OCI-LY1 (cell line): ENCODE data around the gene RCN1.

Experiments used
- H2AFZ ChIP-seq: fragments of 200-600 bp; sonication (generic), shearing (Covaris generic); 2 replicates; pipeline ENCODE4 v1.6.0; 2014; ENCODE audit warnings: antibody characterized with exemption, mild to moderate bottlenecking, low read length
- H3F3A ChIP-seq: fragments of 200-600 bp; sonication (generic), shearing (Covaris generic); 2 replicates; pipeline ENCODE4 v1.6.0; 2014; ENCODE audit warnings: mild to moderate bottlenecking, antibody characterized with exemption, low read length, moderate library complexity; ENCODE audit not compliant: insufficient read depth
- H3K27ac ChIP-seq: fragments of 200-600 bp; sonication (generic); 2 replicates; pipeline ENCODE4 v1.5.1; 2014; ENCODE audit warnings: low read length, mixed run types, mild to moderate bottlenecking, low read depth; ENCODE audit not compliant: poor library complexity, severe bottlenecking
- H3K27me3 ChIP-seq: fragments of 200-600 bp; sonication (generic); 2 replicates; pipeline ENCODE4 v1.6.0; 2014; ENCODE audit warnings: antibody characterized with exemption, mild to moderate bottlenecking, low read length, moderate library complexity; ENCODE audit not compliant: insufficient read depth
- H3K36me3 ChIP-seq: fragments of 200-600 bp; sonication (generic); 2 replicates; pipeline ENCODE4 v1.6.1; 2014; ENCODE audit warnings: mild to moderate bottlenecking, antibody characterized with exemption, low read length, moderate library complexity, mixed read lengths; ENCODE audit not compliant: insufficient read depth
- H3K4me1 ChIP-seq: fragments of 200-600 bp; sonication (generic); 2 replicates; pipeline ENCODE4 v1.5.1; 2014; ENCODE audit warnings: mild to moderate bottlenecking, low read length, moderate library complexity; ENCODE audit not compliant: insufficient read depth, severe bottlenecking
- H3K4me2 ChIP-seq: fragments of 200-600 bp; sonication (generic), shearing (Covaris generic); 2 replicates; pipeline ENCODE4 v1.6.1; 2014; ENCODE audit warnings: low read length
- H3K4me3 ChIP-seq: fragments of 200-600 bp; sonication (generic); 2 replicates; pipeline ENCODE4 v1.5.1; 2014; ENCODE audit warnings: low read length, low read depth, mild to moderate bottlenecking, mixed read lengths; ENCODE audit not compliant: poor library complexity, severe bottlenecking
- H3K79me2 ChIP-seq: fragments of 200-600 bp; shearing (Covaris generic); 2 replicates; pipeline ENCODE4 v1.6.1; 2016; ENCODE audit warnings: mixed run types, low read length, mixed read lengths; ENCODE audit not compliant: insufficient read depth
- H3K9ac ChIP-seq: fragments of 200-600 bp; sonication (generic), shearing (Covaris generic); 2 replicates; pipeline ENCODE4 v1.6.1; 2014; ENCODE audit warnings: mild to moderate bottlenecking, low read length, mixed read lengths
- H3K9me2 ChIP-seq: fragments of 200-600 bp; sonication (generic), shearing (Covaris generic); 2 replicates; pipeline ENCODE4 v1.6.1; 2014; ENCODE audit warnings: low read depth, mild to moderate bottlenecking, low read length, mixed read lengths
- H3K9me3 ChIP-seq: fragments of 200-600 bp; shearing (Covaris generic); 2 replicates; pipeline ENCODE4 v1.6.1; 2014; ENCODE audit warnings: low read length, mixed read lengths
- H4K20me1 ChIP-seq: fragments of 200-600 bp; sonication (generic), shearing (Covaris generic); 2 replicates; pipeline ENCODE4 v1.6.0; 2016; ENCODE audit warnings: mild to moderate bottlenecking, low read length; ENCODE audit not compliant: insufficient read depth
- CTCF ChIP-seq: fragments of 200-600 bp; sonication (generic), shearing (Covaris generic); IDR thresholded peaks from 2 replicates; pipeline ENCODE4 v1.5.1; 2017; ENCODE audit warnings: mild to moderate bottlenecking, antibody characterized with exemption, low read length, moderate library complexity, mixed read lengths
- EZH2 ChIP-seq: fragments of 200-600 bp; sonication (generic), shearing (Covaris generic); IDR thresholded peaks from 2 replicates; pipeline ENCODE4 v1.8.0; 2017; ENCODE audit warnings: borderline replicate concordance, mixed run types, mild to moderate bottlenecking, antibody characterized with exemption, low read length, moderate library complexity, mixed read lengths

The RCN1 gene

GRCh38 chr11:32081129-32081641 lies 9.7 kb upstream of the RCN1 start:
- no peaks in the 10 kb centered on the region for H3K4me1 ChIP-seq
- H3K9me2 ChIP-seq: no peaks in the 10 kb centered on the region
- H3K79me2 ChIP-seq: no peaks in the 10 kb centered on the region
- no peaks in the 10 kb centered on the region for H3K9me3 ChIP-seq
- H3K27ac ChIP-seq: no peak overlapping the region
- H3K36me3 ChIP-seq: no peaks in the 10 kb centered on the region
- H3K9ac ChIP-seq: no peak overlapping the region
- TF ChIP-seq EZH2 (no peak), CTCF (no peak)
- H3K27me3 ChIP-seq: no peaks in the 10 kb centered on the region
- no peaks in the 10 kb centered on the region for H4K20me1 ChIP-seq
- H3F3A ChIP-seq: no peaks in the 10 kb centered on the region
- no peak overlapping the region for H3K4me2 ChIP-seq
- no peak overlapping the region for H3K4me3 ChIP-seq
- no peak overlapping the region for H2AFZ ChIP-seq

- Histone ChIP-seq H3K4me3 (no peak overlapping the region), H3K27me3 (no peaks in the 10 kb centered on the region), H3K9me3 (no peaks in the 10 kb centered on the region), H3K9ac (no peak overlapping the region), H3K4me2 (no peak overlapping the region), H3K36me3 (no peaks in the 10 kb centered on the region), H3K79me2 (no peaks in the 10 kb centered on the region), H3F3A (no peaks in the 10 kb centered on the region), H3K4me1 (no peaks in the 10 kb centered on the region), H4K20me1 (no peaks in the 10 kb centered on the region), H2AFZ (no peak overlapping the region), H3K9me2 (no peaks in the 10 kb centered on the region), H3K27ac (no peak overlapping the region)
- TF ChIP-seq CTCF: no peak
- TF ChIP-seq EZH2: no peak
Measured at GRCh38 chr11:32081901-32082300, 9.0 kb upstream of the RCN1 start.

- no peaks in the 10 kb centered on the region for H3F3A ChIP-seq
- H3K27ac ChIP-seq: no peak overlapping the region
- no peaks in the 10 kb centered on the region for H3K4me1 ChIP-seq
- H3K9ac ChIP-seq: no peak overlapping the region
- H3K36me3 ChIP-seq: no peaks in the 10 kb centered on the region
- no peak overlapping the region for H3K4me2 ChIP-seq
- H3K9me3 ChIP-seq: no peaks in the 10 kb centered on the region
- H4K20me1 ChIP-seq: no peaks in the 10 kb centered on the region
- no peaks in the 10 kb centered on the region for H3K27me3 ChIP-seq
- no peaks in the 10 kb centered on the region for H3K79me2 ChIP-seq
- no peaks in the 10 kb centered on the region for H3K9me2 ChIP-seq
- no peak overlapping the region for H3K4me3 ChIP-seq
- H2AFZ ChIP-seq: no peak overlapping the region
- no peak for TF ChIP-seq EZH2
- TF ChIP-seq CTCF: no peak
Measured at GRCh38 chr11:32082346-32082986, 8.4 kb upstream of the RCN1 start.
